ENCODE data around the gene PPFIA3. TPM values are rescaled to one million over a fixed set of nuclear protein-coding genes. Genes with fewer than 3 reads are reported as not detected.

PPFIA3 gene
- total and polyA plus RNA-seq, 2 donors (not counting 1 experiment from before 2014, with no cell fraction given): 2.1 to 3.4 TPM

- Mint-ChIP-seq H3K27me3 (peaks cover 6% of the 10 kb centered on the region), H3K9me3 (ENCODE audit: insufficient read depth) (no peaks in the 10 kb centered on the region), H3K4me3 (peak overlapping the region; percentile 90), H3K27ac (peak overlapping the region; percentile 93), H3K4me1 (peaks cover 47% of the 10 kb centered on the region)
- TF ChIP-seq CTCF (IDR thresholded peaks at IDR 0.05) (no peak), EZH2 (IDR thresholded peaks at IDR 0.05; ENCODE audit: borderline replicate concordance, insufficient read depth, low read depth, low read length, poor library complexity, severe bottlenecking) (no peak)
- Histone ChIP-seq H3K27me3 (replicated peaks in 1 of 4; ENCODE audit: control extremely low read depth in 1 of 4, control insufficient read depth in 3 of 4, insufficient read depth in 4 of 4, low read length in 3 of 4) (peaks cover 0 to 11% (median 2%) of the 10 kb centered on the region in 4 experiments), H3K4me1 (ENCODE audit: control insufficient read depth in 2 of 2, insufficient read depth in 2 of 2, low read length in 2 of 2) (peaks cover 25 to 40% of the 10 kb centered on the region in 2 donors), H3K9me3 (ENCODE audit: control extremely low read depth in 1 of 3, control insufficient read depth in 2 of 3, insufficient read depth in 1 of 3, low read length in 2 of 3) (no peaks in the 10 kb centered on the region), H3K36me3 (replicated peaks in 1 of 2; ENCODE audit: control extremely low read depth in 1 of 2, control insufficient read depth in 1 of 2, extremely low read depth in 1 of 2, insufficient read depth in 2 of 2, low read length in 1 of 2) (no peaks in the 10 kb centered on the region), H3K4me2 (replicated peaks; ENCODE audit: low read depth, low read length, poor library complexity, severe bottlenecking) (peak overlapping the region; percentile 91), H2AFZ (ENCODE audit: insufficient read depth, low read depth, low read length, poor library complexity, severe bottlenecking) (peak overlapping the region; percentile 83), H3K4me3 (ENCODE audit: control extremely low read depth in 1 of 5, extremely low read depth in 1 of 5, insufficient read depth in 1 of 5, low read depth in 2 of 5, low read length in 4 of 5) (peak overlapping the region; percentile 39 to 88 (median 62)), H3K79me2 (ENCODE audit: control insufficient read depth, insufficient read depth, low read length) (no peaks in the 10 kb centered on the region), H4K20me1 (ENCODE audit: control insufficient read depth, insufficient read depth, low read length, poor library complexity, severe bottlenecking) (no peaks in the 10 kb centered on the region), H3K27ac (ENCODE audit: low read length in 2 of 2) (peak overlapping the region; percentile 93 to 95), H3K9ac (ENCODE audit: low read length) (peak overlapping the region; percentile 85)
- CTCF ChIA-PET: interaction anchor here (1.0 to 5.6 kb wide), 3 partner anchors 12 to 322 kb away, joined by 3 to 33 read pairs (median 5); no protein-coding TSS in a partner anchor
- ATAC-seq (ENCODE audit: low read depth): no peak
- intact Hi-C loops (cut with micrococcal nuclease): loop anchor here (2.0 to 10.0 kb wide), 5 partner anchors 33 to 699 kb away; partner anchors contain the start of genes DBP, GYS1, MED25 and PRMT1
- peak; percentile 40 for DNase-seq
- POLR2A ChIA-PET: interaction anchor here (0.6 to 0.7 kb wide), 3 partner anchors 34 to 480 kb away, joined by 5 to 8 read pairs (median 6); no protein-coding TSS in a partner anchor
- WGBS (ENCODE audit: insufficient coverage): 77% methylated on average over 24 of the region's 26 CpGs
Measured at GRCh38 chr19:49117677-49118564, 1.4 kb upstream of the PPFIA3 start.
